ENCODE data around the gene C1orf21.

C1orf21 gene

DNA sequence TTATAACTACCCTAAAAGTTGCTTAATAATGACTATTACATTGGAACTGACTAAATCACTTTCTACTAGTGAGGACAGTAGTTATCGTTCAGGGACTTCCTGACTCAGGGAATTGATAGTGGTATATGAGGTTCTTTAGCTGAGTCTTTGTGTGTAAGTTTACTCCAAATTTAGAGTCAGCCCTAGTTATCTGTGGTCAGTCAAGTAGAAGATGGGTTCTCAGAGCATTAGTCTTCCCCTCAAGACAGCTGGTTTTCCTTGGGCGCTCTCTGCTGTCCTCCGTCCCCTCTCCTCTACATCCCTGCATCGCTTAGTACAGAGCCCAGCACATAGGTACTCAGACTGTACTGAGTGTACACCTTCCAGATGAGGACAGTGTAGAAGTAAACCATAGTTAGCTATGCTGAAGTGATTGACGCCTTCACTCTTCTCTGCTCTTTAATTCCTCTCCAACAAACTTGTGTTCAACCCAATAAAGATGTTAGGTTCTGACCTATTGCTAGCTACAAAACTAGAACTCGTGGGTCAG, 116.5 kb downstream of the C1orf21 start:
- Histone ChIP-seq H3K4me3 (ENCODE audit: low read length, poor library complexity, severe bottlenecking) (no peak overlapping the region), H3K9ac (ENCODE audit: low read depth, low read length, poor library complexity, severe bottlenecking) (no peak overlapping the region), H3K9me2 (replicated peaks; ENCODE audit: low read depth, low read length) (no peaks in the 10 kb centered on the region), H3K4me2 (ENCODE audit: low read depth, low read length, poor library complexity, severe bottlenecking) (no peak overlapping the region), H3F3A (ENCODE audit: low read depth) (no peaks in the 10 kb centered on the region), H3K4me1 (ENCODE audit: insufficient read depth, low read length, poor library complexity, severe bottlenecking) (peaks cover 5% of the 10 kb centered on the region), H3K27me3 (ENCODE audit: insufficient read depth, low read length, poor library complexity, severe bottlenecking) (no peaks in the 10 kb centered on the region), H3K36me3 (ENCODE audit: insufficient read depth, low read length) (no peaks in the 10 kb centered on the region), H4K20me1 (ENCODE audit: insufficient read depth, low read length, poor library complexity, severe bottlenecking) (no peaks in the 10 kb centered on the region), H3K79me2 (ENCODE audit: insufficient read depth, low read length) (no peaks in the 10 kb centered on the region), H3K9me3 (ENCODE audit: insufficient read depth, low read depth, low read length) (no peaks in the 10 kb centered on the region), H2AFZ (ENCODE audit: low read length) (no peak overlapping the region)
- TF ChIP-seq, protein P1, sequence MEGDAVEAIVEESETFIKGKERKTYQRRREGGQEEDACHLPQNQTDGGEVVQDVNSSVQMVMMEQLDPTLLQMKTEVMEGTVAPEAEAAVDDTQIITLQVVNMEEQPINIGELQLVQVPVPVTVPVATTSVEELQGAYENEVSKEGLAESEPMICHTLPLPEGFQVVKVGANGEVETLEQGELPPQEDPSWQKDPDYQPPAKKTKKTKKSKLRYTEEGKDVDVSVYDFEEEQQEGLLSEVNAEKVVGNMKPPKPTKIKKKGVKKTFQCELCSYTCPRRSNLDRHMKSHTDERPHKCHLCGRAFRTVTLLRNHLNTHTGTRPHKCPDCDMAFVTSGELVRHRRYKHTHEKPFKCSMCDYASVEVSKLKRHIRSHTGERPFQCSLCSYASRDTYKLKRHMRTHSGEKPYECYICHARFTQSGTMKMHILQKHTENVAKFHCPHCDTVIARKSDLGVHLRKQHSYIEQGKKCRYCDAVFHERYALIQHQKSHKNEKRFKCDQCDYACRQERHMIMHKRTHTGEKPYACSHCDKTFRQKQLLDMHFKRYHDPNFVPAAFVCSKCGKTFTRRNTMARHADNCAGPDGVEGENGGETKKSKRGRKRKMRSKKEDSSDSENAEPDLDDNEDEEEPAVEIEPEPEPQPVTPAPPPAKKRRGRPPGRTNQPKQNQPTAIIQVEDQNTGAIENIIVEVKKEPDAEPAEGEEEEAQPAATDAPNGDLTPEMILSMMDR (conservative IDR thresholded peaks at IDR 0.05; ENCODE audit: low read length): no peak
- no peak for TF ChIP-seq EZH2phosphoT487 (IDR thresholded peaks at IDR 0.05; ENCODE audit: borderline replicate concordance)

DNA sequence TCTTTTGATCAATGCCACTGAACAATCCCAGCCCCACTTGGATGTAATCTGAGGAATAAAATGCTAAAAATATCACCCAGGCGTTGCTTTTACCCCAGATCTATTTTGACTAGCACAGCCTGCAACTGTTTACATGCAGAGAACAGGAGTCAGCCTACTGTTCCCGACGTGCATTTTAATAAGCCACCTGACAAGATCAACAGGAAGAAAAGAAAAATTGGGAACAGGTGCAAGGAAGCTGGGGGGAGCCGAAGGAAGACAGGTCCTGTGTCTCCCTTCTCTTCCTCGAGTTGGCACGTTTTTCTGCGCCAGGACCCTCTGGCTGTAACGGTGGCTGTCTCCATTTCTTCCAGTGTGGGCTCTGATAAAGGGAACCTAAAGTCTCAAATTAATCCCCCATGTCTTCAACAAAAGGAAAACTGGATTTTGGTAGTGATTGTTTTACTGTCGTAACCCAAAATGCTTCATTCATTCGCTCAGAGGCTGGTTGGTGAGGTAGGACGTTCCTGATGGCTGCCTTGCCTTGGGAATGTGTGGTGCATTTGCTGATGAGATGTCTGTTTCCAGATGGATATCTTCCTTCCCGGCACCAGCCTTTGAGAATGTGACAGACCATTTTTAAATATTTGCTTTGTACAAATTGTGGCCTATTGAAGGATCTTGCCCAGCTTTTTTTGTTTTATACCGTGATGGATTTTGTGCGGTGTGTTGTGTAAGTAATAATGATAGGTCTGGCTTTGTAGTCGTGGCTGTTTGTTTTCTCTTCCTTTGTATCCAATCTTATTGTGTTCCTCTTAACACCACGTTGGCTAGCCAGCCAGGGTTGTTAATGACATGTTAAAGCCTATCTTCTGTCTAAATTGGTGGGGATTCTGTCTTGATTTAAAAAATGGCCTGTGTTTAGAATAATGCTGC, 117.5 kb downstream of the C1orf21 start:
- Histone ChIP-seq H3K9me2 (replicated peaks; ENCODE audit: low read depth, low read length) (no peaks in the 10 kb centered on the region), H2AFZ (ENCODE audit: low read length) (no peak overlapping the region), H3K9me3 (ENCODE audit: insufficient read depth, low read depth, low read length) (no peaks in the 10 kb centered on the region), H3F3A (ENCODE audit: low read depth) (no peaks in the 10 kb centered on the region), H3K4me2 (ENCODE audit: low read depth, low read length, poor library complexity, severe bottlenecking) (no peak overlapping the region), H4K20me1 (ENCODE audit: insufficient read depth, low read length, poor library complexity, severe bottlenecking) (no peaks in the 10 kb centered on the region), H3K9ac (ENCODE audit: low read depth, low read length, poor library complexity, severe bottlenecking) (no peak overlapping the region), H3K4me3 (ENCODE audit: low read length, poor library complexity, severe bottlenecking) (no peak overlapping the region), H3K79me2 (ENCODE audit: insufficient read depth, low read length) (no peaks in the 10 kb centered on the region), H3K27me3 (ENCODE audit: insufficient read depth, low read length, poor library complexity, severe bottlenecking) (no peaks in the 10 kb centered on the region), H3K4me1 (ENCODE audit: insufficient read depth, low read length, poor library complexity, severe bottlenecking) (peaks cover 5% of the 10 kb centered on the region), H3K36me3 (ENCODE audit: insufficient read depth, low read length) (no peaks in the 10 kb centered on the region)
- TF ChIP-seq, protein P1 (conservative IDR thresholded peaks at IDR 0.05; ENCODE audit: low read length): no peak
- no peak for TF ChIP-seq EZH2phosphoT487 (IDR thresholded peaks at IDR 0.05; ENCODE audit: borderline replicate concordance)

GRCh38 chr1:184504955-184505338, 118.1 kb downstream of the C1orf21 start:
- no peak for TF ChIP-seq EZH2phosphoT487 (IDR thresholded peaks at IDR 0.05; ENCODE audit: borderline replicate concordance)
- TF ChIP-seq, protein P1 (conservative IDR thresholded peaks at IDR 0.05; ENCODE audit: low read length): no peak
- Histone ChIP-seq H3K9ac (ENCODE audit: low read depth, low read length, poor library complexity, severe bottlenecking) (no peak overlapping the region), H3K4me1 (ENCODE audit: insufficient read depth, low read length, poor library complexity, severe bottlenecking) (peaks cover 5% of the 10 kb centered on the region), H3K9me2 (replicated peaks; ENCODE audit: low read depth, low read length) (no peaks in the 10 kb centered on the region), H3K36me3 (ENCODE audit: insufficient read depth, low read length) (no peaks in the 10 kb centered on the region), H3K27me3 (ENCODE audit: insufficient read depth, low read length, poor library complexity, severe bottlenecking) (no peaks in the 10 kb centered on the region), H2AFZ (ENCODE audit: low read length) (no peak overlapping the region), H3K9me3 (ENCODE audit: insufficient read depth, low read depth, low read length) (no peaks in the 10 kb centered on the region), H3K79me2 (ENCODE audit: insufficient read depth, low read length) (no peaks in the 10 kb centered on the region), H3F3A (ENCODE audit: low read depth) (no peaks in the 10 kb centered on the region), H3K4me2 (ENCODE audit: low read depth, low read length, poor library complexity, severe bottlenecking) (no peak overlapping the region), H3K4me3 (ENCODE audit: low read length, poor library complexity, severe bottlenecking) (no peak overlapping the region), H4K20me1 (ENCODE audit: insufficient read depth, low read length, poor library complexity, severe bottlenecking) (no peaks in the 10 kb centered on the region)
